ENCODE data around the gene RGPD8.
"Not testable (repeated sequence)": the region's sequence is repeated elsewhere in the genome, so short reads cannot be mapped to it uniquely, and the experiment has no call there.

Gene RGPD8

DNA sequence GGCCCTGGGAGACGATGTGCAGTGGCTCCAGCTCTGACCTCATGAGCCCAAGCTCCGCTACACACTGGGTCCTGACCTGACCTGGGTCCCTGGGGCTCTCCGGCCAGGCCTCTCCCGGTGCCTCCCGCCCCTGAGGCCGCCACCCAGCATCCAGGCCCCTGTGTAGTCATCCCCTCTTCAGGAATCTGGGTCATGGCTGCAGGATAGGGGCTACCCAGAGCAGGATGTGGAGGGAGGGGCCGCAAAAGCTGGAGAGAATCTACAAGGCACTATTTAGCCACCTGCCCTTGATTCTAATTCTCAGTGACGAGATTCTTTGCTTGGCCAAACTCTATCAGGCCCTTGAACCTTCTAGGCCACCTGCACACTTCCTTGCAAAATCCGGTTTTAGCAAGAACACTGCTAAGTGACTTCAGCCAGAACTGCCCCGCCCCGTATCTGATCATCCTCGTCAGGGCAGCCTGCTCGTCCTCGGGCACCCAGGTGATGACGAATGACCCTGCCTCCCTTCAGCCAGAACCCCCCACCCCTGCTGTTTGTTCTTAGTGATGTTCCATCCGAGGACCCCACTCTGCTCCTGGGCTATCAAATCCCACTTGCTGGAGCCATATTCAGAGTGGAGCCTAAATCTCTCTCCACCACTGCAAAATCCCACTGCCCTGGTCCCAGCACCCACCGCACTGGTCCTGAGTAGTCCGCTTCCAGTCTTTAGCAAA, 2.4 kb upstream of the RGPD8 start:
- not testable (repeated sequence) for DNase-seq (ENCODE audit: low read depth in 2 of 2)

DNA sequence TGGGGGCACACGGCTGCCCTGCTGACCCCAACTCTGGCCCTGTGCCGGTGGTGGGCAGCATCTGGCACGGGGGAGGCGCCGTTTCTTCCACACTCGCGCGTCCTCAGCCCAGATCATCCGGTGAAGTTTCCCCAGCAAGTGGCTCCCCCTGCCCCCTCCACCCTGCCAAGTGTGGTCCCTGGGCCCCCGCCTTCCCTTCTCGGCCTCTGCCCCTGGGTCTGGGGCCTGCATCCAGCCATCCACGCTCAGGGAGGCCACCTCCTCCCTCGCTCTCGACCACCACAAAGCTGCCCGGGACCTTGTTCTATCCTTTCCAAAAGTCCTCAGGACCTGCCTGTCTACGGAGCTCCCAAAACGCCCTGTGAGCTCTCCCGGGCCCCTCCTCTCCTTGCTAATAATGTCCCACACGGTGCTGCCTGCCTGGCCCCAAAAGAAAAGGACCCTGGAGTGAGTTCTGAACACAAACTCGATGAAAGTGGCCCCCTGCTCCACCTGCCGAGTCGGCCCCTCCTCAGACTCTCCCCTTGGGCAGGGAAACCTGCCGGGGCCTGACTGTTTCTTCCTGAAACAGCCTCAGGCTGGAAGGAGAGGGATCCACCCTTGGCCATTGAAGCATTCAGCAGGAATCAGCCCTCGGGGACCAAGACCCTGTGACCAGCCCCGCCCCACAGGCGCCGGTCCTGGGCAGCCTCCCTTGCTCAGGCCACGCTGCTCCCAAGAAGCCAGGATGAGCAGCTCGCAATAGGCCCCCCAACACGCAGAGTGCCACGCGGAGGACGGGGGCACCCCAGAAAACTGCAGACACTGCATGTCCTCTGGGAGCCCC, 1.7 kb upstream of the RGPD8 start:
- not testable (repeated sequence) for DNase-seq (ENCODE audit: low read depth in 2 of 2)

DNA sequence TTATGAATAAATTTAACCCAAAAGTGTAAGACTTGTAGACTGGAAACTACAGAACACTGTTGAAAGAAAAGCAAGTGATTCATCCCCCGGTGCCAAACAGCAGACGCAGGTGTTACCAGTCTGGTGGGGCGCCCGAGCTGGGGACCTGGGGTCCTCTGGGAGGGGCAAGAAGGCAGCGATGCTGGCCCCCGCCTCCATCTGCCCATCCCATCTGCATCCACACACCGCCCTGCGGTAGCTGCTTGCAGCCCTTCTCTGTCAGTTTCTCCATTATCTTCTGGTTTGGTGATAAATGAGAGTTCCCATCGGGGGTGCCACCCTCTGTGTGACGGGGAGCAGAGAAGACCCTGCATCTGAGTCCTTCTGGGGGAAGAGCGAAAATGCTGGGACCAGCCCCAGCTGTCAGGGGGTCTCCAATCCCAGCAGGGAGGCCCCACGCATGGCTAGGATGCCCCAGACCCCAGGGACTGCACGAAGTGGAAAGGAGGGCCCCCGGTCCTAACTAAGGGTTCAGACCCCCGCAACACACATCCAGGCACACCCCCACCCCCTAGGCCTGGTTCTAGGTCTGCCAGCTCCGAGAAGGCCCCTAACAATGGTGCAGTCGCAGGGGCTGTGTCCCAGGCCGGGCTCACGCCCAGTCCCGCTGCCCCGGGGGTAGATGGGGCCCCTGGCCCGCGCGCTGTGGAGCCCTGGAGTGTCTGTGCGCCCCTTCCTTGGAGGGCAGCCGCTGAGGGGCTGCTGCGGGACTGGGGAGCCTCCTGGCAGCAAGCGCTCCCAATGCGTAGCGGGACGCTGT, 686 bp upstream of the RGPD8 start:
- DNase-seq (ENCODE audit: low read depth in 2 of 2) = no peak

DNA sequence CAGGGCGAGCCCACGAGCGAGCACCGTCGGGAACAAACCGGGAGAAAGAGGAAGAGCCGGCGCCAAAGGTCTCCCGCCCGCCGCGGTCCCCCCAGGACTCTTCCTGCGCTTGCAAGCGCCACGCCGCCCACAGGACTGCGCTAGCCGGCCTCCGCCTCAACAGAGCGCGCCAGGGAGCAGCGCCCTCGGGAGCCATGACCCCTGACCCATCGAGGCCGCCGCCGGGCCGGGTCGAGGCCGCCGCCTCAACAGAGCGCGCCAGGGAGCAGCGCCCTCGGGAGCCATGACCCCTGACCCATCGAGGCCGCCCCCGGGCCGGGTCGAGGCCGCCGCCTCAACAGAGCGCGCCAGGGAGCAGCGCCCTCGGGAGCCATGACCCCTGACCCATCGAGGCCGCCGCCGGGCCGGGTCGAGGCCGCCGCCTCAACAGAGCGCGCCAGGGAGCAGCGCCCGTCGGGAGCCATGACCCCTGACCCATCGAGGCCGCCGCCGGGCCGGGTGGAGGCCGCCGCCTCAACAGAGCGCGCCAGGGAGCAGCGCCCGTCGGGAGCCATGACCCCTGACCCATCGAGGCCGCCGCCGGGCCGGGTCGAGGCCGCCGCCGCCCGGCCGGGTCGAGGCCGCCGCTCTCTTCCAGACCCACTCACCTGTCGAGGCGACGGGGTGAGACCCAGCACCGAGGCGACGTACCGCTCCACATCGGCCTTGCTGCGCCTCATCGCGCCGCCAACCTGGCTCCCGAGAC, 538 bp downstream of the RGPD8 start:
- DNase-seq (ENCODE audit: low read depth in 2 of 2) = not testable (repeated sequence)

DNA sequence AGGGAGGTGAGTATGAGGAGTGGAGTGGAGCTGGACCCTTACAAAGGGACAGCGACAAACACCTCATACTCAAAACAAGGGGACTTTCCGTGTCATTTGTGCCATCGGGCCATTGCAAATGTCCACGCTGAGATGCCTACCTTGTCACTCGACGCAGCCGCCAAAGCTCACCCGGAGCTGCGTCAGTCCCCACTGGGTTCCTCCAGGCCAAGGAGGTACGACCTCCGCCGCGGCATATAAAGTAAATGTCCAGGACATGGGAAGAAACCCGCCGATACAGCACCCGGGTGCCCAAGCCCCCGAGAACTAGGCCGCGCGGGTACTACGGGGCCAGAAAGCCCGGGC, 1.1 kb downstream of the RGPD8 start:
- DNase-seq (ENCODE audit: low read depth in 2 of 2) = not testable (repeated sequence)

DNA sequence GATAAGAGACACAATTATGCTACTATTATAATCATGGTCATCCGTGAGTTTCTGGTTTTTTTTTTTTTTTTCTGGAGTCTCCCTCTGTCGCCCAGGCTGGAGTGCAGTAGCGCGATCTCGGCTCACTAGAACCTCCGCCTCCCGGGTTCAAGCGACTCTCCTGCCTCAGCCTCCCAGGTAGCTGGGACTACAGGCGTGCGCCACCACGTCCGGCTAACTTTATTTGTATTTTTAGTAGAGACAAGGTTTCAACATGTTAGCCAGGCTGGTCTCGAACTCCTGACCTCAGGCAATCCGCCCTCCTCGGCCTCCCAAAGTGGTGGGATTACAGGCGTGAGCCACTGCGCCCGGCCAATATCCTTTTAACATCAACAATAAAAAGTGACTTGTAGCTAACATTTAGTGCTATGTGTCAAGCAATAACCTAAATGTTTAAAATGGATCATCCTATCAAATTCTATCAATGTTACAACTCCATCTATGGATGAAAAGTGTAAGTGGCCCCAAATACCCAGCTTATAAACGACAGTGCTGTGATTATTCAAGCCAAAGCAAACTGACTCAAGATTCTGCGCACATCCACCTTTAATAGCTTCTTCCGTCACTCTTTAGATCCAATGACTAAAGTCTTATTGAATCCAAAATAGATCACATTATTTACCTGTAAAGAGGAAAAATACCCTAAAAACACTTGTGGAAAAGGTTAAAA, 1.7 kb downstream of the RGPD8 start:
- DNase-seq (ENCODE audit: low read depth in 2 of 2) = not testable (repeated sequence)

DNA sequence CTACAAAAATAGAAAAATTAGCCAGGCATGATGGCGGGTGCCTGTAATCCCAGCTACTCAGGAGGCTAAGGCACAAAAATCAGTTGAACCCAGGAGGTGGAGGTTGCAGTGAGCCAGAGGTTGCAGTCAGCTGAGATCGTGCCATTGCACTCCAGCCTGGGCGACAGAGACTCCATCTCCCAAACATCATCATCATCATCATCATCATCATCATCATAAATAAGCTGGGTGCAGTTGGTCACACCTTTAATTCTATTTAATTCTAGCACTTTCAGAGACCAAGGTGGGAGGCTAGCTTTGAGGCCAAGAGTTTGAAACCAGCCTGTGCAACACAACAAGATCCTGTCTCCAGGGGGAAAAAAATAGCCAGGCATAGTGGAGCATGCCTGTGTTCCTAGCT, 8.9 kb downstream of the RGPD8 start:
- not testable (repeated sequence) for DNase-seq (ENCODE audit: low read depth in 2 of 2)

DNA sequence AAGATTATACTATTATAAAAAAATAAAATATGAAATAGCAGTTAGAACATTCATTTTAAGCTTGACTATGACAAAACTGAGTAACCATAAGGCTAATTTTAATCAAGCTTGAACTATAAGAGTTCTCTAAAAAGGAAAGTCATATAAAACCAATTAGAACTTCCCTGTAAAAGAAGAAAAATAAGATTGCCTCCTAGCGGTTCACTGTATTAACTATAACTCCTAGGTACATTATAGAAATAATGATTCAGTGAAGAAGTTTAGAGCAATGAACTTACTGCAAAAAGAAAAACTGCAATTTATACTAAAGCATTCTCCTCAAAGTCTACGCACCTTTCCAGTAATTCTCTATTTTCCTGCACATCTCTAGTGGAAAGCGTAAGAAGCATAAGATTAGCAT, 16.6 kb downstream of the RGPD8 start:
- DNase-seq (ENCODE audit: low read depth in 2 of 2) = not testable (repeated sequence)

DNA sequence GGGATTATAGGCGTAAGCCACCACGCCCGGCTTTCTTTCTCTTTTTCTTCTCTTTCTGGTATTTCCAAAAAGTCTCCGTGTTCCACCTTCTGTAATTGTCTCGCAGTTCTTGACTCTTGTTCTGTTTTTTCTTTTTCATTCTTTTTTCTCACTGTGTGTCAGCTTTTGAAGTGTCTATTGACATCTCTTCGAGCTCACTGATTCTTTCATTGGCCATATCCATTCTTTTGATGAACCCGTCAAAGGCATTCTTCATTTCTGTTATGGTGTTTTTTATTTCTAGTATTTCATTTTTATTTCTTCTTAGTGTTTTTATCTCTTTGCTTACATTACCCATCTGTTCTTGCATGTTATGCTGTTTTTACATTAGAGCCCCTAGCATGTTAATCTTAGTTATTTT, 73.4 kb downstream of the RGPD8 start:
- not testable (repeated sequence) for DNase-seq (ENCODE audit: low read depth in 2 of 2)

DNA sequence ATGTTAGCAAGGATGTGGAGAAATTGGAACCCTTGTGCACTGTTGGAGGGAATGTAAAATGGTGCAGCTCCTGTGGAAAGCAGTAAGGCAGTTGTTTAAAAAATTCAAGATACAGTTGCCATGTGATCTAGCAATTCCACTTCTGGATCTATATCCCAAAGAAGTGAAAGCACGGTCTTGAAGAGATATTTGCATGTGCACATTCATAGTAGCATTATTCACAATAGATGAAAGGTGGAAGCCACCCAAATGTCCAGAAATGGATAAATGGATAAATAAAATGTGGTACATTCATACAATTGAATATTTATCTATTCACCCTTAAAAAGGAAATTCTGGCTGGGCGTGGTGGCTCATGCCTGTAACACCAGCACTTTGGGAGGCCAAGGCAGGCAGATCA, 79.1 kb downstream of the RGPD8 start:
- not testable (repeated sequence) for DNase-seq (ENCODE audit: low read depth in 2 of 2)

DNA sequence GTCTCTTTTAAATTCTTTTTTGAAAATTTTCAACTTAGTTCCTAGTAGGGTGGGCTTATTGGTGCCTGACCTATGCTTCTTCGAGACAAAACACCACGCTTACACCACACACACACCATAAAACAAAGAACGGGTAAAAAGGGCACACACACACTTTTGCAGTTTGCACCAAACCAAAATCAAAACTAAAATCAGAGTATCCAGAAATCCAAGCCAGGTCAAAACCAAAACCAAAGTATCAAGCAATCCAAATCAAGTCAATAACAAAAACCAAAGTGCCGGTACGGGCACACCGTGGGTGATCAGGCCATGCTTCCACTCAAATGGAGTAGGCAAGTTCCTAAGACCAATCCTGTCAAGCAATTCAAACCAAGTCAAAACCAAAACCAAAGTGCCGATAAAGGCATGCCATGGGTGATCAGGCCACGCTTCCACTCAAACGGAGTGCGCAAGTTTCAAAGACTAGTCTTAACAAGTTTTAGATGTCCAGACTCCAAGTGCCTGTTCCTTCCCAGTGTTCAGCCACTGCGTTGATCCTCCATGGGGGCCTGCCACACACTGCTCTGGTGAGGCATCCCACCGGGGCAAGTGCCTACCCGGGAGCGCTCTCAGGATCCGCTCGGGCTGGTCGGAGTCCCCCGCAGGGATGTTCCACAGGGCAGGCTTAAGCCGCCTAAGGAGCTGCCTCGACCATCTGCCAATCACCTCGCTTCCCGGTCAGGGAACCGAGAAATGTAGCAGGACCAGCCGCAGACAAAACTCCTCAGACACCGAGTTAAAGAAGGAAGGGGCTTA, 80.4 kb downstream of the RGPD8 start:
- not testable (repeated sequence) for DNase-seq (ENCODE audit: low read depth in 2 of 2)

DNA sequence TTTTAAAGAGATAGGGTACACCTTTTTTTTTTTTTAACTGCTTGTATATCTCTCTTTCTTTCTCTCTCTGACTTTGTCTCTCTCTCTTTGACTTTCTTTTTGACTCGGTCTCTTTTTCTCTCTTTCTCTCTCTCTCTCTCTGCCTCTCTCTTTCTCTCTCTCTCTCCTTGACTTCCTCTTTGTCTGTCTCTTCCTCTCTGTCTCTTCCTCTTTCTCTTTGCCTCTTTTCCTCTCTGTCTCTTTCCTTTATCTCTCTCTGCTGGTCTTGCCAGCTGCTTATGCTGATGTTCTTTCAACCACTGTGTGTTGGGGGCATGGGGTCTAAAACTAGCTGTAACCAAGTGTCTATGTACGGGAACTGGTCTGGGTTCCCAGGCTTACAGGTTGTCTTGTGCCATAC, 81.2 kb downstream of the RGPD8 start:
- DNase-seq (ENCODE audit: low read depth in 2 of 2) = not testable (repeated sequence)

DNA sequence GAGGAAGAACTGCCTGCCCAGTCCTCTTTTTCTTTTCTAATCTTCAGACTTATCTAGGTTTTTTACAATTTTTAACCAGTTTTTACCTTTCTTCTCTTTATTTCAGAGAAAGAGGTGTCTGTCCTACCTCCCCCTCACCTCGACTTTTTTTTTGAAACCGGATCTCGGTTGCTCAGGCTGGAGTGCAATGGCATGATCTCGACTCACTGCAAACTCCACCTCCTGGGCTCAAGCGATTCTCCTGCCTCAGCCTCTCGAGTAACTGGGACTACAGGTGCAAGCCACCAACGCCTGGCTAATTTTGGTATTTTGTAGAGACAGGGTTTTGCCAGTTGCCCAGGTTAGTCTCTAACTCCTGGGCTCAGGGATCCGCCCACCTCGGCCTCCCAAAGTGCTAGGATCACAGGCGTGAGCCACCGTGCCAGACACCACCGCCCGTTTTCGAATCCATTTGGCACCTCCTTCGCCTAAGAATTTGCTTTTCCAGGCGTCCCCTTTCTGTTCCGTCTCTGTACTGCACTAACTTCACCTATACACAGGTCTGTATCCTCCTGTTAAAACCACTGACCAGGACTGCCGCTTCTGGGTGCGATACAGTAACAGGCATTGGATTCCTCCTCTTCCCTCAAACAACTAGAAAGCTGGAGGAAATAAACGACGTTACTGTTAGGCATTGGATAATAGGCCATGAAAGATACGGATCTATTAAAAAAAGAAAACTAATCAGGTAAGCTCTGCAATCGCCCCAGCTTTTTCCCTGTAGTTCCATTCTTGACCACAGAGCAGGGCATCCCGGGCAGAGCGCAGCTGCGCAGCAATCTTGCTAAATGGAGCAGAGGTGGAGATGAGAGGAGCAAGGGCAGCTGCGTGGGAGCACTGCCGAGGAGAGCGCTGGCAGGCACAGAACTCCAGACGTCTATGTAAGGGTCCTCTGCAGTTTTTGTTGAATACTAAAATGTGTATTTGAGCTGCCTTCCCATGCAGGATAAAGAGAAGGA, 88.1 kb downstream of the RGPD8 start:
- no peak for DNase-seq (ENCODE audit: low read depth in 2 of 2)

DNA sequence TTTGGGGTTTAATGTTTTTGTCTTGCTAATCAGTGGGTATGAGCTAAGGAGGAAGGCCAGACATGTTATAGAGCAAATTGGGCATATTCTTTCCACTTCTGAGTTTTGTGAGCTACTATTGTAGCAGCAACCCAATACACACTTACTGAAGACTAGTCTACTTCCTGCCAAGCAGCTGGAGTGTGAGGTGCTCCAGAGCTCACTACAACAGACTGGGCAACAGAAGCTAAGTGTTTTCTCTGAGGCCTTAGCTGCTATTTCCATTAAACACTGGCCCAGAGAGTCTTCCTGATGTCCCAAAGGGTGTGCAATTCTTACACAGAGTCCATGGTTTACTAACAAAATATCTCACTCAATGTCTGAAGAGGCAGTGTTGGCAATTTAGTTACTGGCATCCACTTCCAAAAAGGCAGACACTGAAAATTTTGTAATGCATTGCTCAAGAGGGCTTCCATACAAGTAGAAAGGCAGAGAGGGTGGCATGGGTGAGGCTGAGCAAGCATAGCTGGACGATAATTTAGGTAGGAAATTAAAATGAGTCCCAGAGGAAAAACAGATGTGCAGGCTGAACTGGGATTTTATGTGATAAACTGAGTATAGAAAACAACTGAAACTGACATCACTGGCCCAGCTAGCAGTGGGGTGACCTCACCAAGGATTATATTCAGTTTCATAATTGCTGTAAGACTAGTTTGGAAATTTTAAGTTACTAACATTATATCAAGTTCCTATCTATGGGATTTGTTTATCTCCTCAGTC, 89.4 kb downstream of the RGPD8 start:
- no peak for DNase-seq (ENCODE audit: low read depth in 2 of 2)

DNA sequence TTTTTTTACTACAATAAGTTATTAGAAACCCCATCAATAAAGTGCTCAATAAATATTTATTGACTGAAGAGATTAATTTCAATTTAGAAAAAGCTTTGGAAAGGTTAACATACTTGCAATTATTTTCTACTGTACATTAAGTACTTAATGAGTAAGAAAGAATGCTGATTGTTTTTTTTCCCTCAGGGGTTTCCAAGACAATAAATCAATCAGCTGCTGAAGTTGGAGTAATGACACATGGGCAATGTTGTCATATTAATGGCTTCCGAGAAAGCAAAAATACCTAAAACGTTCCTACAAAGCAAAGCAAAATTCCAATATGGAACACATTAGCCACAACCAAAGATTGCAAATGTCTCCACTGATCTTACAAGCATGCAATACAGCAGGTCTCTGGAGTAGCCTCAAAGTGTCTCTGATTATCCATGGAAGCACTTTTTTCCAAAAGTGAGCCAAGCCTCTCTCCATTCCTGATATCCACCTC, 91.3 kb downstream of the RGPD8 start:
- no peak for DNase-seq (ENCODE audit: low read depth in 2 of 2)

DNA sequence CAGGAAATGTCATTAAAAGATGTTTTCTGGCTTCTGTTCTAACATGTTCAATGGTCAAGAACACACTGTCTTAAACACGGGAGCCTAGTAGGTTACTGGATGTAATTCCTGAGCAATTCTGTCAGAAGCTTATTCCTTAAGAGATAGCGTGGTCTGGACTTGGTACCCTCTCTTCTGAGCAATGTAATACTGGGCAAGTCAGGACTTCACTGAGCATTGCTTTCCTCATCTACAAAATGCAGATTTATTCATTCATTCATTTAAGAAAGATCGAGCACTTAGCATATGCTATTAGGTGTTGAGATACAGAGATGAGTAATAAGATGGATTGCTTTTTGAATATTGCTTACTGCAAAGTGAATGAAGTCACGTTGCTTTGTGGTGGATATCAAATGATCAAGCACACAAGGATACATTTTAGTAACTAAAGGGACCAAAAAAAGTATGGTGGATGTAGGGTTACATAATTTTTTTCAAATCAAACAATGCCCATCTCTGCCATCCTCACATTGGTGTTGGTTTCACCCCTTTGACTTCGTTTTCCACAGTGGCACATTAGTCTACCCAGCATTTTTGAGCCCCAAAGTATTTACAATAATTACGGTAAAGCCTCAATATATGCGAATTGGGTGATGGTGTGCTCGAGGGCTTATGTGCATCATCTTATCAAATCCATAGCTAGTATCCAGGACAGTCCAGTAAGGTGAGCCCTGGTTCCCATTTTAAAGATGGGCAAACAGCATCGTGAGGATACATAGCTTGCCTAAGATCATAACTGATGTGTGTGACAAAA, 92.8 kb downstream of the RGPD8 start:
- no peak for DNase-seq (ENCODE audit: low read depth in 2 of 2)

DNA sequence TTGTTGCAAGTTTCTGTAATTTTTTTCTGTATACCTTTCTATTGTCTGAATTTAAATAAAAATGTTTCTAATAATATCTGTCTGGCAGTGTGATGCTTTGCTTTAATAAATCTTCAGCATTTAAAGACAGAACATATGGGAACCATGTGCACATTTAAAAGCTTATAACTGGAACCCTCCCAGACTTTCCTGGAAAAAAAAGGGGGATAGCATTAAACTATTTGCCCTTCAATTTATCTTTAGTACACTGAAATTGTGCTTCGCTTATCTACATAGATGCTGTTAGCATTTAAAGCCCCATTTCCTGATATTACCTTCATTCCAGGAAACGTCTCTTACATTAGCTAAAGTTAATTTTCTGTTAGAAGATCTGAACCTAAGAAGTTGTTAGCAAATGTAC, 93.5 kb downstream of the RGPD8 start:
- DNase-seq (ENCODE audit: low read depth in 2 of 2) = no peak
